Activated naive CD8-positive, alpha-beta T cell treated with anti-CD3 and anti-CD28 coated beads, Interleukin-2, amount 10 ng/mL, durations not matched to agents 7 days and 5 days (primary cell): ENCODE data around the gene PHLPP1. TPM values are rescaled to one million over a fixed set of nuclear protein-coding genes. Genes with fewer than 3 reads are reported as not detected.

Source experiments
- ATAC-seq: fragments of 150-1000 bp; cut with Tn5 transposase; one replicate; pipeline ENCODE4 v1.10.0; 2021; ENCODE audit warnings: low read depth, moderate library complexity
- POLR2A ChIA-PET: fragments of 350-600 bp; sonication (Branson Sonifier 250); formaldehyde crosslinking; loops from one replicate; lab custom pipeline; 2021; ENCODE audit warnings: antibody characterized with exemption; lab: Charles Lee
- DNase-seq: peaks from one replicate; pipeline ENCODE4 v3.0.0; 2021
- H3K27ac Mint-ChIP-seq: one replicate; pipeline ENCODE4 v1.8.0; 2022; ENCODE audit warnings: mild to moderate bottlenecking, mixed read lengths
- H3K27me3 Mint-ChIP-seq: one replicate; pipeline ENCODE4 v1.8.0; 2022; ENCODE audit warnings: mild to moderate bottlenecking, moderate library complexity, mixed read lengths
- H3K36me3 Mint-ChIP-seq: one replicate; pipeline ENCODE4 v1.8.0; 2021; ENCODE audit warnings: mild to moderate bottlenecking, mixed read lengths
- H3K4me1 Mint-ChIP-seq: one replicate; pipeline ENCODE4 v1.8.0; 2021; ENCODE audit warnings: mixed read lengths
- H3K4me3 Mint-ChIP-seq: one replicate; pipeline ENCODE4 v1.8.0; 2022; ENCODE audit warnings: mild to moderate bottlenecking, moderate library complexity, mixed read lengths
- H3K9me3 Mint-ChIP-seq: one replicate; pipeline ENCODE4 v1.8.0; 2021; ENCODE audit warnings: mixed read lengths
- total RNA-seq, 2 experiments: library from RNA; stranded (reverse); gene quantifications; one replicate each; pipeline ENCODE4 v1.2.3, GENCODE V29; 2021

The PHLPP1 gene
- total RNA-seq, 2 experiments from 2014 or later, result 5.8 to 6.1 TPM

DNA sequence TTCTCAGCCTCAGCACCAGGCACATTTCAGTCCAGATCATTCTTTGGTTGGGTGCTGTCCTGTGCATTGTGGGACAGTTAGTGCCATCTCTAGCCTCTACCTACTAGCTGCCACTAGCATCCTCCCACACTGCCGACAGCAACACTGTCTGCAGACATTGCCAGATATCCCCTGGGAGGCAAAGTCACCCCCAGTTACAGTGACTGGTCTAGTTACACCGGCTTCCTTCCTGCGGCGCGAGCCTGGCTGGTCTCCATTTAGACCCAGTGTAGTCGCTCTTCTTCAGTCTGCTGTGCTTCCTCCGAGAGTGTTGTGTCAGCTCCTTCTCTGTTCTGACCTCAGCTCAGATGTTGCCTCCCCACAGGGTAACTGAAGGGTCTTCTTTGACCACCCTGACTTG, 283.1 kb downstream of the PHLPP1 start:
- no peak overlapping the region for H3K4me3 Mint-ChIP-seq
- peaks cover 1% of the 10 kb centered on the region for H3K4me1 Mint-ChIP-seq
- DNase-seq (no peak), ATAC-seq (no peak)
- H3K9me3 Mint-ChIP-seq, result no peaks in the 10 kb centered on the region
- H3K36me3 Mint-ChIP-seq, result no peaks in the 10 kb centered on the region
- no peak overlapping the region for H3K27ac Mint-ChIP-seq
- peaks cover 19% of the 10 kb centered on the region for H3K27me3 Mint-ChIP-seq
- POLR2A ChIA-PET, result no interaction called here

DNA sequence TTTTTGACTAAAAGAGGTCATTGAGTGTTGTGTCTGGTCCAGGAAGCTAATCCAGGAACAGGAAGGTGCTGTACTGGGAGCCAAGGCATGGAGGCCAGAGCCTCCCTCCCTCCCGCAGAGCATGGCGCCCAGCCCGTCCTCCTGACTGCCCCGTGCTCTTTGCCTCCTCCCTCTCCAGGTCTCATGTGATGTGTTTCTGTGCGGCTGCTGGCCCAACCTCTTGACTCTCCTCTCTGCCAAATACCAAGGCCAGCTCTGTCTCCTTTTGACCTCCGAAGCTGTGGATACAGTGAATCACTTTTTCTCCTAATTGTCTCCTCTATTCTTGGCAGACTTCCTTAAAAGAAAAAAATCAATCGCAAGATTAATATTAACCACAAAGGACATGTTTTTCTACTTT, 284.1 kb downstream of the PHLPP1 start:
- DNase-seq (no peak), ATAC-seq (no peak)
- Mint-ChIP-seq H3K4me3 (no peak overlapping the region), H3K9me3 (no peaks in the 10 kb centered on the region), H3K4me1 (peaks cover 1% of the 10 kb centered on the region), H3K36me3 (no peaks in the 10 kb centered on the region), H3K27ac (no peak overlapping the region), H3K27me3 (peaks cover 14% of the 10 kb centered on the region)
- POLR2A ChIA-PET, result interaction anchor here (1.1 kb wide), 1 partner anchor 460 kb away, joined by 3 read pairs; no protein-coding TSS in a partner anchor

DNA sequence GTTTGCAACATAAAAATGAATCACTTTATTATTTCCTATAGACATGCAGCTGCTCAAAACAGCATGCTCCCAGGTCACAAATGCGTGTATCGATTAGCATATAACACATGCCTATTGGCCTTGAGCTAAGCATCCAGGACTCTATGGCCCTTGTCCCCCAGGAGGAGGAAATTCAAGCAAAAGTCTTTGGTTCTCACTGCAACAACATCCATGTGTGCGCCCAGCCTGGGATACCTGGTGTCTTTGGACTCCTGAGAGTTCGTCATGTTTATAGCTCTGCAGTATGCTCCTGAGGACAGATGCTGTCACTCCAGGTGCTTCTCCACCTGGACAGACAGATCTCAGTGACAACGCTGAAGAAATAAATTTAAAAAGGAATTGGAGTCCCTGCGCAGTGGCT, 284.6 kb downstream of the PHLPP1 start:
- H3K9me3 Mint-ChIP-seq, result no peaks in the 10 kb centered on the region
- H3K27ac Mint-ChIP-seq, result no peak overlapping the region
- H3K36me3 Mint-ChIP-seq, result no peaks in the 10 kb centered on the region
- peaks cover 1% of the 10 kb centered on the region for H3K4me1 Mint-ChIP-seq
- DNase-seq (no peak), ATAC-seq (no peak)
- POLR2A ChIA-PET, result interaction anchor here (1.1 kb wide), 1 partner anchor 460 kb away, joined by 3 read pairs; no protein-coding TSS in a partner anchor
- peaks cover 12% of the 10 kb centered on the region for H3K27me3 Mint-ChIP-seq
- H3K4me3 Mint-ChIP-seq, result no peak overlapping the region

DNA sequence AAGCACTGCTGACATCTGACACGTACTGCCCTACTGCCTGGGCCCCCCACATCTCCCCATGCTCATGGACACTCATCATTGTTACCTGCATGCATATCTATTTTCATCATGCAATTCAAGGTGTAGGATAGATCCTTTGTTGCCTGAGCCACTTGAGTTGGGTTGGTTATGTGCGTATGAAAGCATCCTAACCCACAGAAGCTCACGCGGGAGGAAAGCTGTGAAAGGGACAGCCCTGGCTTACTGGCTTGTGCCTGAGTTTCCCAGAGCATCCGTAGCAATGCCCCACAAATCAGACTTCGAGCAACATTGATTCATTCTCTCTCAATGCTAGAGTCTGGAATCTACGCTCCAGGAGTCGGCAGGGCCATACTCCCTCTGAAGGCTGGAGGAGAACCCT, 285.5 kb downstream of the PHLPP1 start:
- POLR2A ChIA-PET, result interaction anchor here (0.6 kb wide), 1 partner anchor 9 kb away, joined by 3 read pairs; no protein-coding TSS in a partner anchor
- H3K4me1 Mint-ChIP-seq, result peaks cover 1% of the 10 kb centered on the region
- no peak for ATAC-seq
- no peaks in the 10 kb centered on the region for H3K9me3 Mint-ChIP-seq
- H3K27ac Mint-ChIP-seq, result no peak overlapping the region
- H3K27me3 Mint-ChIP-seq, result peaks cover 9% of the 10 kb centered on the region
- H3K4me3 Mint-ChIP-seq, result no peak overlapping the region
- no peaks in the 10 kb centered on the region for H3K36me3 Mint-ChIP-seq
- no peak for DNase-seq

DNA sequence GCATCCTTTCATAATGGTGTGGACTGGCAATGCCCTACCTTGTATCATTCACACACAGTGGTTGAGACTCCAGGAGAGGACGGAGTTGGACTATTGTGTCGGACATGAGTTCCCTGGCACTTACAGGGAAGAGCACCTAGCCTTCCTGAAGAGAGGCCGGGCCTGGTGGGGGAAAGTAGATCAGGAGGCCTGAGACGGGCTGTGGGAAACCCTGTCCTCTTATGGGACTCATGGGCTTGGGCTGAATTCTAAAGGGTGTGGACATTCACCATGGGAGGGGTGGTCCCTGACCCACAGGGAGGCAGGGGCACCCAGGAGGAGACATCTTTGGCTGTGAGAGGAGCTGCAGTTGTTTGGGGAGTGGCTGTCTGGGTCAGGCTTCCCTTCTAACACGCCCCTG, 286.5 kb downstream of the PHLPP1 start:
- Mint-ChIP-seq H3K27me3 (peaks cover 8% of the 10 kb centered on the region), H3K36me3 (no peaks in the 10 kb centered on the region), H3K4me1 (peaks cover 1% of the 10 kb centered on the region), H3K9me3 (no peaks in the 10 kb centered on the region), H3K27ac (no peak overlapping the region), H3K4me3 (no peak overlapping the region)
- ATAC-seq, result no peak
- no peak for DNase-seq
- POLR2A ChIA-PET, result no interaction called here

DNA sequence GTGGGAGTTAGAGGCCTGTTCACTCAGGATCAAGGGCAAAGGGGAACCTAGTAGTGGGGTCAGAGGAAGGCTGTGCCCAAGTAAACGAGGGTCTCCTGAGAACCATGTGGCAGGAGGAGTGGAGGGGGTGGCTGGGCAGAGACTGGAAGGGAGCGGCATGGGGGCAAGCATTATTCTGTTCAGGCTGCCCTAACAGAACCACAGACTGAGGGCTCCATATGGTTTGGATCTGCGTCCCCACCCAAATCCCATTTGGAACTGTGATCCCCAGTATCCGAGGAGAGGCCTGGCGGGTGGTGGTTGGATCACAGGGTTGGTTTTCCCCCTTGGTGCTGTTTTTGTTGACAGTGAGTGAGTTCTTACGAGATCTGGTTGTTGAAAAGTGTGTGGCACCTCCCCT, 287.0 kb downstream of the PHLPP1 start:
- Mint-ChIP-seq H3K4me3 (no peak overlapping the region), H3K36me3 (no peaks in the 10 kb centered on the region), H3K27me3 (peaks cover 10% of the 10 kb centered on the region), H3K4me1 (peaks cover 1% of the 10 kb centered on the region), H3K9me3 (no peaks in the 10 kb centered on the region), H3K27ac (no peak overlapping the region)
- no peak for DNase-seq
- ATAC-seq, result no peak
- POLR2A ChIA-PET, result no interaction called here

DNA sequence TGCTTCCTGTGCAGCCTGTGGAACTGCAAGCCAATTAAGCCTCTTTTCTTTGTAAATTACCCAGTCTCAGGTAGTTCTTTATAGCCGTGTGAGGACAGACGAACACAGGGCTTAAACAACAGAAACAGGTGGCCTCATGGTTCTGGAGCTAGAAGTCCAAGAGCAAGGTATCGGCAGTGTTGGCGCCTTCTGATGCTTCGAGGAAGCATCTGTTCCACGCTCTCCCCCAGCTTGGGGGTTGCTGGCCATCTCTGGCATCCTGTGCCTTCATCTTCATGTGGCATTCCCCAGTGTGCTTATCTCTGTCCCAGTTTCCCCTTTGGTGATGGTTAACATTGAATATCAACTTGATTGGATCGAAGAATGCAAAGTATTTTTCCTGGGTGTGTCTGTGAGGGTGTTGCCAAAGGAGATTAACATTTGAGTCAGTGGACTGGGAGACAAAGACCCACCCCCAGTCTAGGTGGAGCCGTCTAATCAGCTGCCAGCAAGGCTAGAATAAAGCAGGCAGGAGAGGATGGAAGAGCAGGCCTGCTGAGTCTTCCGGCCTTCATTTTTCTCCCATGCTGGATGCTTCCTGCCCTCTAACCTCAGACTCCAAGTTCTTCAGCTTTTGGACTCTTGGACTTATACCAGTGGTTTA, 287.6 kb downstream of the PHLPP1 start:
- DNase-seq (no peak), ATAC-seq (no peak)
- H3K9me3 Mint-ChIP-seq, result no peaks in the 10 kb centered on the region
- H3K27me3 Mint-ChIP-seq, result peaks cover 13% of the 10 kb centered on the region
- peaks cover 1% of the 10 kb centered on the region for H3K4me1 Mint-ChIP-seq
- H3K27ac Mint-ChIP-seq, result no peak overlapping the region
- H3K36me3 Mint-ChIP-seq, result no peaks in the 10 kb centered on the region
- H3K4me3 Mint-ChIP-seq, result no peak overlapping the region
- POLR2A ChIA-PET, result no interaction called here

DNA sequence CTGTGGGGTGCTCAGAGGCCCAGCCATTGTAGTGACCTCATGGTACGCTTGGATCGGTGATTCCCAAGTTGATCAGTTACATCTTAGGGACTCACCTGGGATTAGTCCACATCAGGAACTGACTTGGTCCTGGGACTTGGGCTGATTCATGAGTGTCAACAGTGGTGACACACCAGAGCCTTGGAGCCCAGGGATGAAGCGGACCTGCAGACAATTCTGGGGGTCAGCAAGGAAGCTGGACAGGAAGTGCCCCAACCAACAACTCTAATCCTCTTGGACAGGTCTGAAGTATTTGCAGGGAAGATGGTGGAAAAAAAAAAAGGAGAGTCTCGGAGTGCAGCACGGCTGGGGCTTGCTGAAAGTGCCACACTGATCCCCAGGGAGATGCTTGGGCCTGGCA, 288.6 kb downstream of the PHLPP1 start:
- DNase-seq (no peak), ATAC-seq (no peak)
- no peak overlapping the region for H3K27ac Mint-ChIP-seq
- H3K27me3 Mint-ChIP-seq, result peaks cover 14% of the 10 kb centered on the region
- H3K4me3 Mint-ChIP-seq, result no peak overlapping the region
- H3K9me3 Mint-ChIP-seq, result no peaks in the 10 kb centered on the region
- no peaks in the 10 kb centered on the region for H3K36me3 Mint-ChIP-seq
- peaks cover 1% of the 10 kb centered on the region for H3K4me1 Mint-ChIP-seq
- POLR2A ChIA-PET, result no interaction called here

DNA sequence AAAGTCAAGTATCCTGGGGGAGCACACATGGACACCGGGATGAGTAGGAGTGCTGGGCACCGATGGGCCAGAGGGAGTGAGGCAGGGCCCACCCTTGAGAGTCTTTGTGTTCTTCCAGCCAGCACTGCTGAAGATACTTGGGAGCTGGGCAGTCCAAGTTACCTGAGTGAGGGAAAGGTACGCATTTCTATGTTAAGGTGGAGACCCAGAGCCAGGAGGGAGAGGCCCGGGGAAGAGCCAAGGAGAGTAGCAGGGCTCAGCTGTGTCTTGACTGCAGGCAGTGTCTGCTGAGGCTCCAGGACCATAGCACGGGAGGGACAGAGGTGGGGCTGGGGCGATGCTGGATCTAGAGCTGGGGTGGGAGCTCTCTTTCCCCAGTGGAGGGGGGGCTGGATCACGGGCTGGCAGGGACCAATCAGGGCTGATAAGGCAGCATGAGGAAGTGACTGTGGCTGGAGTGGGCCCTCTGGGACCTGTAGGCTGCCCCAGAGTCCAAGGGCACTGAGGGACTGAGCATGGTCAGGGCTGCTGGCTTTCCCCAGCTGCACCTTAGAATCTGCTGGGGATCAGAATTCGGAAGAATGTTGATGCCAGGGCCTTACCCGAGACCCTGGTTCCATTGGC, 289.2 kb downstream of the PHLPP1 start:
- Mint-ChIP-seq H3K9me3 (no peaks in the 10 kb centered on the region), H3K27me3 (peaks cover 21% of the 10 kb centered on the region), H3K27ac (no peak overlapping the region), H3K4me3 (no peak overlapping the region), H3K36me3 (no peaks in the 10 kb centered on the region), H3K4me1 (peaks cover 1% of the 10 kb centered on the region)
- POLR2A ChIA-PET, result no interaction called here
- ATAC-seq (no peak), DNase-seq (no peak)

DNA sequence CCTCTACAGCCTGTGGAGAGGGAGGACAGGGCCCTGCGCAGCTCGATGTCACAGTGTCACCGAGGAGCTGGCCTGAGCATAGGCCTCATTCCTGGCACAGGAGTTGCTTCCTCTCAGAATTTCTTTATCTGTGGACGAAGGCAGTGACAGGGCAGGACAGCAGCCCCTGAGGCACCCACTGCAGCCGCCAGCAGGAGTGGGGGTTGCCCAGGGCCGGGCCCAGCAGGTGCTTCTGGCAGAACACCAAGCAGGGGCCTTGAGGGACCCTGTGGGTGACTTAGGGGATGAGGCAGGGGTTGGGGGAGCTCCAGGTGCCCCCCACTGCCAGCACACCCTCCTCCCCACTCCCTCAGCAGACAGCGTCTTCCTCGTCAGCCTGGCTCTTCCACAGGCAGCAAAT, 290.0 kb downstream of the PHLPP1 start:
- no peak for ATAC-seq
- Mint-ChIP-seq H3K36me3 (no peaks in the 10 kb centered on the region), H3K27me3 (peaks cover 28% of the 10 kb centered on the region), H3K4me1 (peaks cover 1% of the 10 kb centered on the region), H3K9me3 (no peaks in the 10 kb centered on the region), H3K27ac (no peak overlapping the region), H3K4me3 (no peak overlapping the region)
- POLR2A ChIA-PET, result no interaction called here
- no peak for DNase-seq

DNA sequence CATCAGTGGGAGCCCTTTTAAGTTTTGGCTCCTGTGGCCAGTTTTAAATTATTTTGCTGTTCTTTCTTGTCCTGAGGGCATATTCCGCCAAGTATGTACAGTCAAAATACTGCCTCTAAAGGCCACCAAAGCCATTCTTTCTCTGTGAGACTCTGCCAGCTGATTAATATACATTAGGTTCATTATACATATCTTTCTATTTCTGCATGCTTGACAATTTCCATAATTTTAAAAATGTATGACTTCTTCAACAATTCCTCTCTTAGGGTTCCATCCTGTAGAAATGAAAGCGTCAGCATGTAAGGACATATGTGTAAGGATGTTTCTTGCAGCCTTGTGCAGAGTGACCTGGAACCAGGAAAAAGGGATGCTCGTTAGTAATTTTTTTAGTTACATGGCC, 291.9 kb downstream of the PHLPP1 start:
- no peaks in the 10 kb centered on the region for H3K36me3 Mint-ChIP-seq
- POLR2A ChIA-PET, result interaction anchor here (0.7 kb wide), 1 partner anchor 543 kb away, joined by 4 read pairs; no protein-coding TSS in a partner anchor
- H3K4me3 Mint-ChIP-seq, result no peak overlapping the region
- H3K27me3 Mint-ChIP-seq, result peaks cover 46% of the 10 kb centered on the region
- ATAC-seq (no peak), DNase-seq (no peak)
- no peak overlapping the region for H3K27ac Mint-ChIP-seq
- H3K4me1 Mint-ChIP-seq, result peaks cover 1% of the 10 kb centered on the region
- no peaks in the 10 kb centered on the region for H3K9me3 Mint-ChIP-seq

DNA sequence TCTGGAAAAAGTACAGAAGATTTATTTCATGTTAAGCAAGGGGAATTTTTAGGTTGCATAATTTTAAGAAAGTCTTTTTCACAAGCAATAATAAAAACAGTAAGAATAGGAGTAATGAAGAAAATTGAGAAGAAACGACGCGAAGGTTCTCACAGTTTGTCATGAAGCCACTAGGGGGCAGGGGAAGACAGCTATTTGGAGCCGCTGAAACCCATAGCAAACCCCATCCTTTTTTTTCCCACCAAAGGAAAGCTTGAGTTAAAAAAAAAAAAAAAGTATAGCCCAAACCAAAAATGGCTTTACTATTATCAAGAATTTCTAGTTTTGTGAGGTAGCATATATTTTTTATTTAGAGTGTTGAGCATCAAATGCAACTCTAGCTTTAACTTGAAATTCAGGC, 300.9 kb downstream of the PHLPP1 start:
- H3K27ac Mint-ChIP-seq, result no peak overlapping the region
- DNase-seq (no peak), ATAC-seq (no peak)
- H3K4me3 Mint-ChIP-seq, result no peak overlapping the region
- H3K36me3 Mint-ChIP-seq, result peaks cover 4% of the 10 kb centered on the region
- H3K4me1 Mint-ChIP-seq, result peaks cover 2% of the 10 kb centered on the region
- peaks cover 7% of the 10 kb centered on the region for H3K9me3 Mint-ChIP-seq
- POLR2A ChIA-PET, result interaction anchor here (0.6 to 1.5 kb wide), 3 partner anchors 302 to 312 kb away, joined by 3 to 9 read pairs (median 5); no protein-coding TSS in a partner anchor
- peaks cover 43% of the 10 kb centered on the region for H3K27me3 Mint-ChIP-seq

DNA sequence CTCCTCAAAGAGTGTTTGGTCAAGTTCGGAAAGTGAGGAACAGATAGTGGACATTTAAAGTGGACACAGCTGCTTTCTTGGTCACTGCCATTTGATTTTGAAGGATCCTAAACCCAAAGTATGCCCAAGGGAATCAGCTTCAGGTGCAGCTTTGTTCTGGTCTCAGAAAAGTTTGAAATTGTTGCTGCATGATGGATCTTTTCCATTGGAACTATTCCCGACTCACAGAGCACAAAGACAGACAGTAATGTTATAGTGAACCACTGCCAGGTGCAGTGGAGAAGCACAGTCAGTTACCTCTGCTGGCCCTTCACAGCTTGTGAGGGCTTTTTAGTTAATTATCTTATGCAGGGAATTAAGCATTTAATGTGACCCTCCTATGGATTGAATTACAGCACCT, 301.7 kb downstream of the PHLPP1 start:
- Mint-ChIP-seq H3K9me3 (peaks cover 7% of the 10 kb centered on the region), H3K36me3 (peaks cover 4% of the 10 kb centered on the region), H3K4me3 (no peak overlapping the region), H3K27me3 (peaks cover 39% of the 10 kb centered on the region), H3K27ac (no peak overlapping the region), H3K4me1 (peaks cover 2% of the 10 kb centered on the region)
- POLR2A ChIA-PET, result interaction anchor here (1.3 to 1.5 kb wide), 2 partner anchors 301 to 306 kb away, joined by 3 to 9 read pairs; no protein-coding TSS in a partner anchor
- DNase-seq (no peak), ATAC-seq (no peak)

DNA sequence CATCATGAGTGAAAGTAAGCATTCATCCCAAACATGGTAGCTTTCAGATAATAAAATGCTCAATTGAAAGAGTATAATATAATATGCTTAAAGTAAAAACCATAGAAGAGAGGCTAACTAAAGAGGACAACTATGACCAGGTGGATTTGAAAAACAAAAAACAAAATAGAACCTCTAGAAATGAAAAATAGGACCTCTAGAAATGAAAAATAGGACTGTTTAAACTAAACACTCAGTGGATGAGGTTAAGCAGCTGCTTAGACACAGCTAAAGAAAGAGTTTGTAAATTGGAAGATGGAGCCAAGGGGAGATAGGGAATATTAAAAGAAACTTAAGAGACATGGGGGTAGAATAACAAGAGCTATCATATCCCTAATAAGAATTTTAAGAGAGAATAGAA, 302.6 kb downstream of the PHLPP1 start:
- POLR2A ChIA-PET, result interaction anchor here (0.6 kb wide), 1 partner anchor 304 kb away, joined by 4 read pairs; no protein-coding TSS in a partner anchor
- Mint-ChIP-seq H3K9me3 (peaks cover 7% of the 10 kb centered on the region), H3K27me3 (peaks cover 34% of the 10 kb centered on the region), H3K36me3 (peaks cover 4% of the 10 kb centered on the region), H3K4me1 (peaks cover 2% of the 10 kb centered on the region), H3K27ac (no peak overlapping the region), H3K4me3 (no peak overlapping the region)
- no peak for DNase-seq
- no peak for ATAC-seq
